K562 (cell line): ENCODE results near the gene ABHD14A. TPM values are rescaled to one million over a fixed set of nuclear protein-coding genes. Genes with fewer than 3 reads are reported as not detected.

Experiments
- ATAC-seq: fragments of 200-7000 bp; cut with Tn5 transposase; 3 replicates; pipeline ENCODE4 v1.9.1; 2020; ENCODE audit warnings: moderate library complexity
- BruUV-seq: library from RNA; stranded (reverse); fragments of 400-500 nt; replicated peaks from 2 replicates; lab custom pipeline; 2021; lab: Mats Ljungman, UMichigan
- CTCF ChIA-PET: fragments of 300-600 bp; formaldehyde crosslinking; extraction: SDS; loops from one replicate; lab custom pipeline; 2021; ENCODE audit warnings: low intra/inter-chr PET ratio; lab: Yijun Ruan, JAX
- POLR2A ChIA-PET: fragments of 300-600, 350-650 bp; sonication (Branson Sonifier 250); formaldehyde crosslinking; extraction: SDS; loops from one replicate; lab custom pipeline; 2021; ENCODE audit warnings: antibody characterized with exemption, inconsistent platforms; lab: Yijun Ruan, JAX
- DNase-seq, 4 experiments: peaks; one replicate each; pipeline versions ENCODE4 v3.0.0 to v3.0.0-alpha.2; 2011 to 2018; ENCODE audit warnings: low spot score in 3 of 4, mixed read lengths in 3 of 4; ENCODE audit errors: extremely low read depth in 1 of 4
- FAIRE-seq: peaks from 2 replicates; lab custom pipeline; 2011; peaks lifted over from hg19 to GRCh38; lab: Jason Lieb, UNC
- H2AFZ ChIP-seq: 2 replicates; pipeline ENCODE4 v1.6.0; 2011; ENCODE audit warnings: low read depth, low read length, control low read depth, inconsistent platforms
- H3K27ac ChIP-seq: fragments of 200-600 bp; 3 replicates; pipeline ENCODE4 v1.8.0; 2011; ENCODE audit warnings: low read depth, mild to moderate bottlenecking, control low read depth, inconsistent platforms, low read length, moderate library complexity, mixed read lengths; ENCODE audit errors: extremely low read depth
- H3K27me3 ChIP-seq, 2 experiments: fragments of 300-600 bp in 1 of 2; 2 replicates in 1 of 2; 3 replicates in 1 of 2; pipeline versions ENCODE4 v1.6.0 to v1.8.0; 2011; ENCODE audit warnings: inconsistent platforms in 2 of 2, low read length in 2 of 2, mild to moderate bottlenecking in 1 of 2, mixed read lengths in 1 of 2, moderate library complexity in 1 of 2; ENCODE audit not compliant: control insufficient read depth in 2 of 2, insufficient read depth in 2 of 2
- H3K36me3 ChIP-seq: fragments of 300-600 bp; 3 replicates; pipeline ENCODE4 v1.8.0; 2011; ENCODE audit warnings: mild to moderate bottlenecking, low read length, inconsistent platforms; ENCODE audit not compliant: control insufficient read depth, insufficient read depth
- H3K4me1 ChIP-seq, 2 experiments: fragments of 200-600 bp in 1 of 2; replicated peaks in 1 of 2; 2 replicates in 1 of 2; 3 replicates in 1 of 2; pipeline versions ENCODE4 v1.5.1 to v1.8.0; 2011; ENCODE audit warnings: inconsistent platforms in 2 of 2, low read length in 2 of 2, mild to moderate bottlenecking in 1 of 2, mixed read lengths in 1 of 2, moderate library complexity in 1 of 2; ENCODE audit not compliant: control insufficient read depth in 2 of 2, insufficient read depth in 2 of 2
- H3K4me2 ChIP-seq: 2 replicates; pipeline ENCODE4 v1.6.1; 2011; ENCODE audit warnings: low read length, control low read depth, inconsistent platforms, mixed read lengths; ENCODE audit not compliant: insufficient read depth
- H3K4me3 ChIP-seq: fragments of 200-600 bp; sonication (generic), shearing (Covaris generic); 2 replicates; pipeline ENCODE4 v1.5.1; 2016; ENCODE audit warnings: control low read depth, inconsistent platforms
- H3K79me2 ChIP-seq: fragments of 200-600 bp; 3 replicates; pipeline ENCODE4 v1.8.0; 2011; ENCODE audit warnings: low read length, inconsistent platforms; ENCODE audit not compliant: control insufficient read depth, insufficient read depth
- H3K9ac ChIP-seq, 2 experiments: 2 replicates each; pipeline versions ENCODE4 v1.6.0 to v1.6.1; 2011; ENCODE audit warnings: low read depth in 2 of 2, low read length in 2 of 2, control low read depth in 1 of 2, inconsistent platforms in 1 of 2, mild to moderate bottlenecking in 1 of 2, mixed read lengths in 1 of 2; ENCODE audit not compliant: insufficient read depth in 1 of 2
- H3K9me1 ChIP-seq: one replicate; pipeline ENCODE4 v1.6.0; 2011; ENCODE audit warnings: inconsistent platforms, mild to moderate bottlenecking, low read length, moderate library complexity; ENCODE audit not compliant: control insufficient read depth, insufficient read depth
- H3K9me3 ChIP-seq: replicated peaks from 2 replicates; pipeline ENCODE4 v1.5.1; 2011; ENCODE audit warnings: low read depth, low read length, inconsistent platforms; ENCODE audit not compliant: control insufficient read depth, insufficient read depth
- H4K20me1 ChIP-seq: replicated peaks from 2 replicates; pipeline ENCODE4 v1.6.1; 2011; ENCODE audit warnings: low read length, inconsistent platforms, mixed read lengths; ENCODE audit not compliant: control insufficient read depth, insufficient read depth
- CREB3 ChIP-seq: fragments of 450-650 bp; conservative IDR thresholded peaks from 2 replicates; pipeline ENCODE4 v1.6.1; 2016; ENCODE audit warnings: missing genetic modification characterization, low read depth, mild to moderate bottlenecking, missing compliant biosample characterization, moderate library complexity
- EP300 ChIP-seq: IDR thresholded peaks from 2 replicates; pipeline ENCODE4 v1.6.1; 2012; ENCODE audit warnings: low read length, improper control_type of control experiment
- MBD1 ChIP-seq: fragments of 250-450 bp; sonication (Bioruptor Pico); IDR thresholded peaks from 2 replicates; pipeline ENCODE4 v1.8.0; 2022; ENCODE audit warnings: inconsistent platforms
- NFE2L1 ChIP-seq: fragments of 450-650 bp; IDR thresholded peaks from 2 replicates; pipeline ENCODE4 v1.6.1; 2016; ENCODE audit warnings: missing genetic modification characterization, low read depth, mild to moderate bottlenecking, missing compliant biosample characterization, moderate library complexity, borderline replicate concordance
- PATZ1 ChIP-seq: fragments of 250-450 bp; sonication (Bioruptor Pico); IDR thresholded peaks from 2 replicates; pipeline ENCODE4 v1.5.0; 2020; ENCODE audit warnings: mild to moderate bottlenecking, borderline replicate concordance
- ZNF785 ChIP-seq: fragments of 250-450 bp; sonication (Bioruptor Pico); IDR thresholded peaks from 2 replicates; pipeline ENCODE4 v1.4.0; 2020; ENCODE audit warnings: mild to moderate bottlenecking
- ZSCAN29 ChIP-seq: fragments of 450-650 bp; IDR thresholded peaks from 2 replicates; pipeline ENCODE4 v1.6.1; 2017
- WGBS: fragments of 100-300 bp; shearing (Covaris generic); methylation state at CpG from one replicate; pipeline ENCODE4 v1.1.6; 2016; ENCODE audit warnings: low coverage, mixed read lengths; ENCODE audit not compliant: insufficient coverage; ENCODE audit errors: missing lambda C conversion rate; 5-methylcytosine and 5-hydroxymethylcytosine counted together
- in situ Hi-C: fragments of 300-500 bp; cut with MboI; formaldehyde crosslinking; loops from 4 replicates; pipeline ENCODE4 v1.15.0; 2018; ENCODE audit warnings: inconsistent platforms, mixed read lengths
- intact Hi-C: fragments of 100-400 bp; cut with micrococcal nuclease; formaldehyde crosslinking; loops from 2 replicates; pipeline ENCODE4 v1.14.2; 2022
- polyA plus RNA-seq, 8 experiments: library from polyadenylated mRNA; depleted of rRNA in 4 of 8; stranded (reverse) in 5 of 8; unstranded in 3 of 8; fragments of >200 nt; fragmentation: Nextera tagmentation in 2 of 8; fragmentation: Illumina TruSeq in 1 of 8; extraction: Ambion mirVana in 2 of 8; extraction: Trizol in 1 of 8; gene quantifications; 2 replicates each; pipeline versions ENCODE4 v1.2.1 to v1.2.3, GENCODE V29; 2011 to 2014; ENCODE audit warnings: inconsistent platforms in 1 of 8, missing spikeins in 1 of 8
- total RNA-seq, 7 experiments: library from RNA; depleted of rRNA in 6 of 7; stranded (reverse); fragments of >200 nt in 6 of 7; fragmentation: Illumina TruSeq in 2 of 7; extraction: Trizol in 2 of 7; gene quantifications; 2 replicates each; pipeline versions ENCODE4 v1.2.1 to v1.2.3, GENCODE V29; 2011 to 2021; ENCODE audit warnings: low replicate concordance in 1 of 7

ABHD14A gene
- total and polyA plus RNA-seq, 9 of the 15 experiments (the other 6 are each of a cell fraction or from before 2014, with no cell fraction given) = 0.90 to 10.5 (median 8.3) TPM

GRCh38 chr3:51935886-51936755 lies 38.7 kb upstream of the ABHD14A start:
- DNase-seq = no peak
- no peak for FAIRE-seq
- BruUV-seq = no TSS peak
- in situ Hi-C loops = no loop called here
- WGBS = 97% methylated on average over 16 of the region's 25 CpGs
- Histone ChIP-seq H3K4me2 (no peak overlapping the region), H3K79me2 (peaks cover 29% of the 10 kb centered on the region), H3K9me3 (no peaks in the 10 kb centered on the region), H4K20me1 (no peaks in the 10 kb centered on the region), H3K4me3 (no peak overlapping the region), H3K9ac (no peak overlapping the region), H3K36me3 (peaks cover 76% of the 10 kb centered on the region; the same call in 2 of the 3 replicates), H3K27me3 (no peaks in the 10 kb centered on the region), H2AFZ (no peak overlapping the region), H3K9me1 (peaks cover 5% of the 10 kb centered on the region), H3K4me1 (peaks cover 8% of the 10 kb centered on the region in 2 experiments; a peak in 4 of 5 replicates), H3K27ac (no peak overlapping the region)
- intact Hi-C loops = no loop called here
- ATAC-seq = no peak
- ChIA-PET CTCF (no interaction called here), POLR2A (no interaction called here)
- TF ChIP-seq MBD1 (CRISPR knock-in tag) (no peak), NFE2L1 (tag) (no peak), CREB3 (tag) (no peak), PATZ1 (no peak), ZNF785 (CRISPR knock-in tag) (no peak), EP300 (no peak), ZSCAN29 (no peak)
